CD4-positive, alpha-beta memory T cell (primary cell): ENCODE measurements around the gene RALGAPA1. TPM values are rescaled to one million over a fixed set of nuclear protein-coding genes. Genes with fewer than 3 reads are reported as not detected.
"Not testable (repeated sequence)": the region's sequence is repeated elsewhere in the genome, so short reads cannot be mapped to it uniquely, and the experiment has no call there.

Experiments
- CTCF ChIA-PET: fragments of 350-600 bp; sonication (Branson Sonifier 250); formaldehyde crosslinking; loops from one replicate; lab custom pipeline; 2021; ENCODE audit warnings: inconsistent platforms; ENCODE audit not compliant: partially characterized antibody; lab: Charles Lee
- POLR2A ChIA-PET: fragments of 350-600 bp; sonication (Branson Sonifier 250); formaldehyde crosslinking; loops from one replicate; lab custom pipeline; 2021; ENCODE audit not compliant: partially characterized antibody; lab: Charles Lee
- DNase-seq, 5 donors: peaks; one replicate each; pipeline versions ENCODE4 v3.0.0 to v3.0.0-alpha.2; 2020 to 2022; ENCODE audit warnings: mixed read lengths in 1 of 5
- H3K27ac ChIP-seq: one replicate; pipeline ENCODE4 v1.7.0; 2013; ENCODE audit warnings: low read depth, low read length
- H3K27me3 ChIP-seq: 2 replicates; pipeline ENCODE4 v1.7.0; 2013; ENCODE audit warnings: mild to moderate bottlenecking, low read length, moderate library complexity; ENCODE audit not compliant: insufficient read depth
- H3K36me3 ChIP-seq: 2 replicates; pipeline ENCODE4 v1.7.0; 2013; ENCODE audit warnings: mild to moderate bottlenecking, low read length, moderate library complexity; ENCODE audit not compliant: insufficient read depth
- H3K4me1 ChIP-seq: 2 replicates; pipeline ENCODE4 v1.7.0; 2013; ENCODE audit warnings: mild to moderate bottlenecking, low read length, moderate library complexity; ENCODE audit not compliant: insufficient read depth
- H3K4me3 ChIP-seq, 2 donors: one replicate each; pipeline ENCODE4 v1.7.0; 2013; ENCODE audit warnings: low read length in 2 of 2, mild to moderate bottlenecking in 1 of 2
- H3K9me3 ChIP-seq, 2 donors: one replicate each; pipeline ENCODE4 v1.7.0; 2013; ENCODE audit warnings: low read length in 2 of 2, control low read depth in 1 of 2; ENCODE audit not compliant: control insufficient read depth in 1 of 2
- H3K27ac Mint-ChIP-seq, 7 donors: one replicate each; pipeline ENCODE4 v1.8.0; 2020 to 2021; ENCODE audit warnings: mixed read lengths in 7 of 7, mild to moderate bottlenecking in 6 of 7, inconsistent platforms in 3 of 7, moderate library complexity in 3 of 7
- H3K27me3 Mint-ChIP-seq, 2 donors: one replicate each; pipeline ENCODE4 v1.8.0; 2020 to 2021; ENCODE audit warnings: mixed read lengths in 2 of 2
- H3K36me3 Mint-ChIP-seq, 2 donors: one replicate each; pipeline ENCODE4 v1.8.0; 2020 to 2021; ENCODE audit warnings: mixed read lengths in 2 of 2, inconsistent platforms in 1 of 2, mild to moderate bottlenecking in 1 of 2
- H3K4me1 Mint-ChIP-seq, 4 donors: one replicate each; pipeline ENCODE4 v1.8.0; 2020 to 2021; ENCODE audit warnings: mixed read lengths in 4 of 4, mild to moderate bottlenecking in 1 of 4
- H3K4me3 Mint-ChIP-seq, 8 donors: one replicate each; pipeline ENCODE4 v1.8.0; 2020 to 2021; ENCODE audit warnings: mixed read lengths in 8 of 8, mild to moderate bottlenecking in 7 of 8, moderate library complexity in 6 of 8, inconsistent platforms in 3 of 8
- H3K9me3 Mint-ChIP-seq, 8 donors: one replicate each; pipeline ENCODE4 v1.8.0; 2020 to 2021; ENCODE audit warnings: mixed read lengths in 8 of 8, mild to moderate bottlenecking in 5 of 8, inconsistent platforms in 3 of 8, moderate library complexity in 1 of 8
- intact Hi-C: fragments of 100-400 bp; cut with micrococcal nuclease; formaldehyde crosslinking; loops from one replicate; pipeline ENCODE4 v1.15.1; 2023
- polyA plus RNA-seq, 2 donors: library from polyadenylated mRNA; unstranded; fragments of 300-500 nt; fragmentation: Illumina TruSeq; gene quantifications; one replicate each; pipeline ENCODE4 v1.2.3, GENCODE V29; 2021
- total RNA-seq, 2 experiments: library from RNA; stranded (reverse); gene quantifications; one replicate each; pipeline ENCODE4 v1.2.3, GENCODE V29; 2021

Gene RALGAPA1
- total and polyA plus RNA-seq, 4 experiments from 2014 or later, result 15.1 to 66.0 (median 42.9) TPM

GRCh38 chr14:35619998-35620397 is 189.1 kb downstream of the RALGAPA1 start:
- intact Hi-C loops, H3K27me3 ChIP-seq, H3K9me3 ChIP-seq, H3K27me3 Mint-ChIP-seq, POLR2A ChIA-PET, H3K4me3 Mint-ChIP-seq, H3K27ac ChIP-seq, DNase-seq, H3K4me3 ChIP-seq, H3K27ac Mint-ChIP-seq, H3K4me1 ChIP-seq, H3K36me3 ChIP-seq: not testable (repeated sequence)
- Mint-ChIP-seq H3K9me3 (peaks cover 0 to 20% (median 6%) of the 10 kb centered on the region in 8 donors), H3K36me3 (peaks cover 66 to 81% of the 10 kb centered on the region in 2 donors), H3K4me1 (peaks cover 0 to 21% (median 5%) of the 10 kb centered on the region in 4 donors)
- CTCF ChIA-PET, result interaction anchor here (1.6 kb wide), 1 partner anchor 17 kb away, joined by 4 read pairs; no protein-coding TSS in a partner anchor

DNA sequence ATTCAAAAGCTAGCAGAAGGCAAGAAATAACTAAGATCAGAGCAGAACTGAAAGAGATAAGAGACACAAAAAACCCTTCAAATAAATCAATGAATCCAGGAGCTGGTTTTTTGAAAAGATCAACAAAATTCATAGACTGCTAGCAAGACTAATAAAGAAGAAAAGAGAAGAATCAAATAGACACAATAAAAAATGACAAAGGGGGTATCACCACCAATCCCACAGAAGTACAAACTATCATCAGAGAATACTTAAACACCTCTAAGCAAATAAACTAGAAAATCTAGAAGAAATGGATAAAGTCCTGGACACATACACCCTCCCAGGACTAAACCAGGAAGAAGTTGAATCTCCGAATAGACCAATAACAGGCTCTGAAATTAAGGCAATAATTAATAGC is 189.6 kb downstream of the RALGAPA1 start:
- H3K27ac ChIP-seq, H3K4me1 ChIP-seq, H3K27ac Mint-ChIP-seq, H3K9me3 ChIP-seq, H3K4me3 ChIP-seq, POLR2A ChIA-PET, DNase-seq, H3K27me3 Mint-ChIP-seq, H3K27me3 ChIP-seq, H3K36me3 ChIP-seq, intact Hi-C loops: not testable (repeated sequence)
- CTCF ChIA-PET, result interaction anchor here (1.6 kb wide), 1 partner anchor 18 kb away, joined by 4 read pairs; no protein-coding TSS in a partner anchor
- Mint-ChIP-seq H3K9me3 (peaks cover 0 to 20% (median 6%) of the 10 kb centered on the region in 8 donors), H3K4me1 (peaks cover 0 to 21% (median 5%) of the 10 kb centered on the region in 4 donors), H3K4me3 (peak overlapping the region in 1 of 8 donors; percentile 38), H3K36me3 (peaks cover 64 to 80% of the 10 kb centered on the region in 2 donors)

- peaks cover 66 to 77% of the 10 kb centered on the region in 2 donors for H3K36me3 Mint-ChIP-seq
- no peaks in the 10 kb centered on the region for H3K27me3 Mint-ChIP-seq
- H3K4me1 ChIP-seq, result no peaks in the 10 kb centered on the region
- no peak for DNase-seq
- H3K36me3 ChIP-seq, result no peaks in the 10 kb centered on the region
- intact Hi-C loops, result no loop called here
- no peak overlapping the region for H3K27ac ChIP-seq
- H3K9me3 ChIP-seq, result no peaks in the 10 kb centered on the region
- H3K9me3 Mint-ChIP-seq, result peaks cover 0 to 20% (median 6%) of the 10 kb centered on the region in 8 donors
- no peak overlapping the region for H3K4me3 Mint-ChIP-seq
- H3K27me3 ChIP-seq, result no peaks in the 10 kb centered on the region
- ChIA-PET CTCF (interaction anchor here (1.1 kb wide), 1 partner anchor 10 kb away, joined by 3 read pairs; no protein-coding TSS in a partner anchor), POLR2A (no interaction called here)
- peaks cover 4 to 20% (median 7%) of the 10 kb centered on the region in 4 donors for H3K4me1 Mint-ChIP-seq
- H3K4me3 ChIP-seq, result no peak overlapping the region
- no peak overlapping the region for H3K27ac Mint-ChIP-seq
Measured at GRCh38 chr14:35617500-35617899, 191.6 kb downstream of the RALGAPA1 start.

- Histone ChIP-seq H3K36me3 (peaks cover 11% of the 10 kb centered on the region), H3K9me3 (no peaks in the 10 kb centered on the region), H3K4me1 (no peaks in the 10 kb centered on the region), H3K4me3 (no peak overlapping the region), H3K27me3 (no peaks in the 10 kb centered on the region), H3K27ac (no peak overlapping the region)
- ChIA-PET CTCF (interaction anchor here (1.1 to 1.6 kb wide), 2 partner anchors 9 to 14 kb away, joined by 3 read pairs; no protein-coding TSS in a partner anchor), POLR2A (no interaction called here)
- H3K27me3 Mint-ChIP-seq, result no peaks in the 10 kb centered on the region
- intact Hi-C loops, result no loop called here
- H3K9me3 Mint-ChIP-seq, result peaks cover 0 to 2% (median 0%) of the 10 kb centered on the region in 8 donors
- H3K36me3 Mint-ChIP-seq, result peaks cover 61 to 74% of the 10 kb centered on the region in 2 donors
- no peaks in the 10 kb centered on the region for H3K4me1 Mint-ChIP-seq
- no peak overlapping the region for H3K4me3 Mint-ChIP-seq
- peak overlapping the region in 1 of 7 donors; percentile 42 for H3K27ac Mint-ChIP-seq
- no peak for DNase-seq
Measured at GRCh38 chr14:35607380-35607779, 201.7 kb downstream of the RALGAPA1 start.

DNA sequence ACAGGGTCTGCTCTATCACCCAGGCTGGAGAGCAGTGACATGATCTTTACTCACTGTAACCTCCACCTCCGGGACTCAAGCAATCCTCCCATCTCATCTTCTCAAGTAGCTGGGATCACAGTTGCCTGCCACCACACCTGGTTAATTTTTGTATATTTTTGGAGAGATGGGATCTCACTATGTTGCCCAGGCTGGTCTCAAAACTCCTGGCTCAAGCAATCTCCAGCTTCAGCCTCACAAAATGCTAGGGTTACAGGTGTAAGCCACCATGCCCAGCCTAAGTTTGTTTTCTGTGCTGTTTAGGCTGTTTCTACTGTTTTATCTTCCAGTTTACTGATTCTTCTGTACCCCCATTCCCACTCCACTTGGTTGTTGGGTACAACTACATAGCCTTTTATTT is 208.8 kb downstream of the RALGAPA1 start:
- no peak overlapping the region for H3K4me3 ChIP-seq
- H3K4me3 Mint-ChIP-seq, result peak overlapping the region in 1 of 8 donors; percentile 33
- H3K36me3 ChIP-seq, result peaks cover 7% of the 10 kb centered on the region
- no peaks in the 10 kb centered on the region for H3K27me3 Mint-ChIP-seq
- no peak for DNase-seq
- H3K4me1 ChIP-seq, result no peaks in the 10 kb centered on the region
- ChIA-PET POLR2A (no interaction called here), CTCF (no interaction called here)
- H3K9me3 ChIP-seq, result no peaks in the 10 kb centered on the region
- peaks cover 75% of the 10 kb centered on the region in 2 donors for H3K36me3 Mint-ChIP-seq
- H3K9me3 Mint-ChIP-seq, result peaks cover 0 to 4% (median 2%) of the 10 kb centered on the region in 8 donors
- H3K4me1 Mint-ChIP-seq, result peaks cover 0 to 1% (median 0%) of the 10 kb centered on the region in 4 donors
- peak overlapping the region in 1 of 7 donors; percentile 19 for H3K27ac Mint-ChIP-seq
- intact Hi-C loops, result no loop called here
- H3K27me3 ChIP-seq, result no peaks in the 10 kb centered on the region
- H3K27ac ChIP-seq, result no peak overlapping the region

GRCh38 chr14:35594616-35595015 is 214.5 kb downstream of the RALGAPA1 start:
- Histone ChIP-seq H3K36me3 (peaks cover 7% of the 10 kb centered on the region), H3K4me3 (no peak overlapping the region)
- POLR2A ChIA-PET, result no interaction called here

GRCh38 chr14:35587373-35587772 is 221.7 kb downstream of the RALGAPA1 start:
- DNase-seq, H3K27me3 ChIP-seq, intact Hi-C loops, H3K4me3 Mint-ChIP-seq, H3K27ac Mint-ChIP-seq, H3K36me3 ChIP-seq, H3K4me3 ChIP-seq, H3K27me3 Mint-ChIP-seq, POLR2A ChIA-PET, H3K4me1 Mint-ChIP-seq, H3K27ac ChIP-seq, H3K4me1 ChIP-seq, CTCF ChIA-PET, H3K9me3 Mint-ChIP-seq, H3K9me3 ChIP-seq: not testable (repeated sequence)
- peaks cover 71 to 87% of the 10 kb centered on the region in 2 donors for H3K36me3 Mint-ChIP-seq

More at GRCh38 chr14:35594616-35595015, 214.5 kb downstream of the RALGAPA1 start:
- DNase-seq, result no peak
- Histone ChIP-seq H3K9me3 (no peaks in the 10 kb centered on the region), H3K27ac (no peak overlapping the region), H3K4me1 (no peaks in the 10 kb centered on the region), H3K27me3 (no peaks in the 10 kb centered on the region)
- Mint-ChIP-seq H3K27me3 (no peaks in the 10 kb centered on the region), H3K36me3 (peaks cover 78 to 81% of the 10 kb centered on the region in 2 donors), H3K4me3 (no peak overlapping the region), H3K9me3 (peaks cover 0 to 2% (median 0%) of the 10 kb centered on the region in 8 donors), H3K4me1 (peaks cover 0 to 3% (median 0%) of the 10 kb centered on the region in 4 donors), H3K27ac (no peak overlapping the region)
- CTCF ChIA-PET, result no interaction called here
- intact Hi-C loops, result no loop called here
